H1 (cell line): ENCODE data around the gene DAGLA. TPM values are rescaled to one million over a fixed set of nuclear protein-coding genes. Genes with fewer than 3 reads are reported as not detected.

Source experiments
- CTCF ChIA-PET: fragments of 300-600 bp; sonication (Branson Sonifier 250); formaldehyde crosslinking; loops from one replicate; lab custom pipeline; 2021; ENCODE audit not compliant: partially characterized antibody; lab: Charles Lee
- POLR2A ChIA-PET: fragments of 300-600 bp; sonication (Branson Sonifier 250); formaldehyde crosslinking; loops from one replicate; lab custom pipeline; 2021; ENCODE audit warnings: inconsistent platforms; ENCODE audit not compliant: partially characterized antibody; lab: Charles Lee
- DNase-seq, 2 experiments: peaks; one replicate each; pipeline versions ENCODE4 v3.0.0 to v3.0.0-alpha.2; 2010 to 2022; ENCODE audit warnings: low spot score in 2 of 2, low read depth in 1 of 2, mixed read lengths in 1 of 2
- FAIRE-seq: peaks from 2 replicates; lab custom pipeline; 2011; peaks lifted over from hg19 to GRCh38; lab: Jason Lieb, UNC
- H2AFZ ChIP-seq: 2 replicates; pipeline ENCODE4 v1.8.1; 2012; ENCODE audit warnings: low read length, inconsistent platforms
- H2AK5ac ChIP-seq: 2 replicates; pipeline ENCODE4 v1.6.1; 2013; ENCODE audit warnings: low read depth, low read length
- H2BK120ac ChIP-seq: replicated peaks from 2 replicates; pipeline ENCODE3; 2013; ENCODE audit warnings: low read depth, low read length, inconsistent platforms
- H2BK12ac ChIP-seq: 2 replicates; pipeline ENCODE4 v1.6.1; 2013; ENCODE audit warnings: low read depth, low read length
- H2BK15ac ChIP-seq: 2 replicates; pipeline ENCODE4 v1.6.1; 2013; ENCODE audit warnings: low read length
- H2BK20ac ChIP-seq: 2 replicates; pipeline ENCODE4 v1.6.1; 2013; ENCODE audit warnings: low read length
- H2BK5ac ChIP-seq: 2 replicates; pipeline ENCODE4 v1.6.1; 2013; ENCODE audit warnings: low read depth, low read length
- H3K14ac ChIP-seq: 2 replicates; pipeline ENCODE4 v1.6.1; 2013; ENCODE audit warnings: inconsistent platforms; ENCODE audit not compliant: insufficient read length
- H3K18ac ChIP-seq: 2 replicates; pipeline ENCODE4 v1.6.1; 2013; ENCODE audit warnings: low read length; ENCODE audit errors: extremely low read depth
- H3K23ac ChIP-seq: 2 replicates; pipeline ENCODE4 v1.6.1; 2013; ENCODE audit warnings: inconsistent platforms; ENCODE audit not compliant: insufficient read length
- H3K23me2 ChIP-seq: 2 replicates; pipeline ENCODE4 v1.6.1; 2013; ENCODE audit warnings: low read depth, low read length
- H3K27ac ChIP-seq: 2 replicates; pipeline ENCODE4 v1.6.1; 2011; ENCODE audit warnings: low read depth, low read length, inconsistent platforms
- H3K27me3 ChIP-seq, 4 experiments: replicated peaks in 1 of 4; 1 replicate in 1 of 4; 2 replicates in 3 of 4; pipeline versions ENCODE4 v1.6.1 to v1.8.1; 2011 to 2013; ENCODE audit warnings: low read length in 3 of 4, mild to moderate bottlenecking in 3 of 4, inconsistent platforms in 2 of 4, mixed read lengths in 2 of 4, moderate library complexity in 1 of 4; ENCODE audit not compliant: control insufficient read depth in 3 of 4, insufficient read depth in 3 of 4; ENCODE audit errors: extremely low read depth in 1 of 4
- H3K36me3 ChIP-seq, 4 experiments: 2 replicates each; pipeline versions ENCODE4 v1.6.1 to v1.8.1; 2011 to 2013; ENCODE audit warnings: mild to moderate bottlenecking in 4 of 4, low read length in 3 of 4, moderate library complexity in 2 of 4, control low read depth in 1 of 4, inconsistent platforms in 1 of 4; ENCODE audit not compliant: insufficient read depth in 4 of 4, control insufficient read depth in 2 of 4
- H3K4ac ChIP-seq: replicated peaks from 2 replicates; pipeline ENCODE3; 2013; ENCODE audit warnings: low read length, low read depth, mixed read lengths, inconsistent platforms; ENCODE audit not compliant: insufficient read length
- H3K4me1 ChIP-seq, 4 experiments: replicated peaks in 1 of 4; 1 replicate in 1 of 4; 2 replicates in 3 of 4; pipeline versions ENCODE4 v1.6.1 to v1.8.1; 2011 to 2013; ENCODE audit warnings: low read length in 3 of 4, inconsistent platforms in 2 of 4, mixed read lengths in 1 of 4; ENCODE audit not compliant: insufficient read depth in 4 of 4, control insufficient read depth in 3 of 4
- H3K4me2 ChIP-seq, 2 experiments: 2 replicates each; pipeline versions ENCODE4 v1.6.1 to v1.8.1; 2011 to 2013; ENCODE audit warnings: low read depth in 2 of 2, low read length in 2 of 2, control low read depth in 1 of 2, inconsistent platforms in 1 of 2, mild to moderate bottlenecking in 1 of 2; ENCODE audit not compliant: insufficient read depth in 1 of 2
- H3K4me3 ChIP-seq, 4 experiments: fragments of 200-600, 300-600 bp in 1 of 4; sonication (generic), shearing (Covaris generic), sonication (Bioruptor Twin) in 1 of 4; 2 replicates each; pipeline versions ENCODE4 v1.5.1 to v1.8.1; 2011 to 2016; ENCODE audit warnings: low read length in 4 of 4, low read depth in 3 of 4, control low read depth in 2 of 4, inconsistent platforms in 2 of 4, mild to moderate bottlenecking in 2 of 4, mixed read lengths in 1 of 4, moderate library complexity in 1 of 4; ENCODE audit not compliant: insufficient read depth in 2 of 4; ENCODE audit errors: extremely low read depth in 1 of 4
- H3K56ac ChIP-seq: replicated peaks from 2 replicates; pipeline ENCODE3; 2013; ENCODE audit warnings: low read depth, mild to moderate bottlenecking, mixed read lengths, low read length, inconsistent platforms; ENCODE audit not compliant: insufficient read length
- H3K79me1 ChIP-seq: 2 replicates; pipeline ENCODE4 v1.6.1; 2013; ENCODE audit warnings: low read depth, low read length, control low read depth
- H3K79me2 ChIP-seq, 2 experiments: 2 replicates each; pipeline versions ENCODE4 v1.6.1 to v1.8.1; 2012 to 2013; ENCODE audit warnings: low read length in 2 of 2, mild to moderate bottlenecking in 2 of 2, inconsistent platforms in 1 of 2; ENCODE audit not compliant: insufficient read depth in 2 of 2, control insufficient read depth in 1 of 2
- H3K9ac ChIP-seq, 4 experiments: replicated peaks in 1 of 4; 1 replicate in 1 of 4; 2 replicates in 3 of 4; pipeline versions ENCODE4 v1.6.1 to v1.8.1; 2011 to 2013; ENCODE audit warnings: low read depth in 3 of 4, low read length in 3 of 4, control low read depth in 2 of 4, mild to moderate bottlenecking in 2 of 4, moderate library complexity in 2 of 4, inconsistent platforms in 1 of 4; ENCODE audit errors: extremely low read depth in 1 of 4
- H3K9me3 ChIP-seq, 2 experiments: 2 replicates each; pipeline versions ENCODE4 v1.6.1 to v1.8.1; 2012 to 2013; ENCODE audit warnings: mild to moderate bottlenecking in 2 of 2, moderate library complexity in 2 of 2, control low read depth in 1 of 2, inconsistent platforms in 1 of 2, low read depth in 1 of 2, low read length in 1 of 2, mixed read lengths in 1 of 2; ENCODE audit not compliant: insufficient read depth in 2 of 2
- H4K20me1 ChIP-seq, 2 experiments: replicated peaks in 1 of 2; 2 replicates each; pipeline versions ENCODE3 to v1.8.1; 2011 to 2013; ENCODE audit warnings: inconsistent platforms in 2 of 2, low read length in 2 of 2, mild to moderate bottlenecking in 1 of 2; ENCODE audit not compliant: insufficient read depth in 2 of 2, control insufficient read depth in 1 of 2
- H4K5ac ChIP-seq: 2 replicates; pipeline ENCODE4 v1.6.1; 2013; ENCODE audit warnings: low read length, low read depth, mixed read lengths, inconsistent platforms; ENCODE audit not compliant: insufficient read length
- H4K8ac ChIP-seq: 2 replicates; pipeline ENCODE4 v1.8.0; 2013; ENCODE audit warnings: mild to moderate bottlenecking, moderate library complexity, low read length, inconsistent platforms; ENCODE audit not compliant: insufficient read depth; ENCODE audit errors: extremely low read depth
- H4K91ac ChIP-seq: replicated peaks from 2 replicates; pipeline ENCODE3; 2013; ENCODE audit warnings: low read length, mixed read lengths, inconsistent platforms; ENCODE audit not compliant: insufficient read length
- BACH1 ChIP-seq: IDR thresholded peaks from 2 replicates; pipeline ENCODE4 v1.6.1; 2012; ENCODE audit warnings: low read length, improper control_type of control experiment
- CTBP2 ChIP-seq: IDR thresholded peaks from 2 replicates; pipeline ENCODE4 v1.7.0; 2011; ENCODE audit warnings: borderline replicate concordance, mild to moderate bottlenecking, moderate library complexity, mixed read lengths, low read length; ENCODE audit not compliant: insufficient read depth, insufficient read length
- RAD21 ChIP-seq, 2 experiments: IDR thresholded peaks in 1 of 2; conservative IDR thresholded peaks in 1 of 2; 2 replicates each; pipeline ENCODE4 v1.6.1; 2011; ENCODE audit warnings: low read depth in 2 of 2, low read length in 2 of 2, improper control_type of control experiment in 1 of 2, inconsistent platforms in 1 of 2, mild to moderate bottlenecking in 1 of 2, moderate library complexity in 1 of 2
- WGBS, 2 experiments: shearing (Covaris generic) in 1 of 2; methylation state at CpG; one replicate each; pipeline versions ENCODE4 v1.1.6 to v1.1.7; 2013 to 2015; ENCODE audit warnings: low lambda C conversion rate in 2 of 2, mixed read lengths in 2 of 2, inconsistent platforms in 1 of 2, low coverage in 1 of 2, missing lambda C conversion rate in 1 of 2; ENCODE audit not compliant: insufficient replicate concordance in 2 of 2, insufficient coverage in 1 of 2, insufficient read length in 1 of 2; ENCODE audit errors: extremely low coverage in 1 of 2, missing lambda C conversion rate in 1 of 2; 5-methylcytosine and 5-hydroxymethylcytosine counted together
- polyA plus RNA-seq, 7 experiments: library from polyadenylated mRNA; depleted of rRNA in 3 of 7; stranded (reverse) in 5 of 7; unstranded in 2 of 7; fragments of >200 nt in 5 of 7; fragments of 200-250 nt in 2 of 7; gene quantifications; 1 replicate in 5 of 7; 2 replicates in 1 of 7; 4 replicates in 1 of 7; pipeline versions ENCODE4 v1.2.1 to v1.2.3, GENCODE V29; 2011 to 2013; ENCODE audit warnings: missing spikeins in 2 of 7, mixed read lengths in 2 of 7
- total RNA-seq: library from RNA; stranded (reverse); fragmentation: NEBNext Ultra II Directional; extraction: Animal tissue kit (Norgen Biotek cat#: 25700); gene quantifications from 2 replicates; pipeline ENCODE4 v1.2.1, GENCODE V29; 2021

DAGLA gene
- total and polyA plus RNA-seq, 2 of the 8 experiments (the other 6 are each of a cell fraction or from before 2014, with no cell fraction given) = 3.6 to 6.6 TPM

GRCh38 chr11:61795459-61795858 lies 115.3 kb downstream of the DAGLA start:
- CTCF ChIA-PET = interaction anchor here (0.9 to 10.1 kb wide), 10 partner anchors 7 to 75 kb away, joined by 3 to 118 read pairs (median 15); partner anchors contain the start of genes FADS1 and FADS2
- TF ChIP-seq RAD21 (IDR thresholded peaks at IDR 0.05 in 1 of 2, conservative IDR thresholded peaks at IDR 0.05 in 1 of 2; ENCODE audit: low read depth in 2 of 2, low read length in 2 of 2) (no peak), CTBP2 (no peak), BACH1 (no peak)
- TF ChIP-seq, all 59 proteins: peak for 0
- peaks cover 2% of the 10 kb centered on the region; the same call in 1 of the 2 replicates for H3K23me2 ChIP-seq
- 91% methylated on average over 12 of the region's 12 CpGs; no CpG with 5 or more reads in 1 of the 2 experiments for WGBS, 2 experiments
- no peak overlapping the region for H2BK15ac ChIP-seq
- no peak overlapping the region; the same call in 1 of the 2 replicates for H4K8ac ChIP-seq
- no peak overlapping the region for H2BK12ac ChIP-seq
- H3K79me2 ChIP-seq = peaks cover 8 to 58% of the 10 kb centered on the region in 2 experiments
- H4K20me1 ChIP-seq = peaks cover 2 to 8% of the 10 kb centered on the region in 2 experiments
- H2AK5ac ChIP-seq = no peak overlapping the region
- H3K18ac ChIP-seq = no peak overlapping the region
- no peak overlapping the region for H3K4me3 ChIP-seq
- no peak overlapping the region for H4K91ac ChIP-seq
- H3K9ac ChIP-seq = no peak overlapping the region
- H3K79me1 ChIP-seq = no peaks in the 10 kb centered on the region; the same call in 1 of the 2 replicates
- 0 out of 7 replicates have a peak, but pooled peaks cover 0 to 2% (median 0%) of the 10 kb centered on the region in 4 experiments for H3K4me1 ChIP-seq
- H3K23ac ChIP-seq = no peak overlapping the region
- no peaks in the 10 kb centered on the region for H3K9me3 ChIP-seq
- H2BK120ac ChIP-seq = no peak overlapping the region
- FAIRE-seq (no peak), DNase-seq (no peak)
- POLR2A ChIA-PET = interaction anchor here (0.8 to 20.9 kb wide), 11 partner anchors 8 to 170 kb away, joined by 3 to 354 read pairs (median 4); partner anchors contain the start of gene FADS1
- no peak overlapping the region for H4K5ac ChIP-seq
- H2BK20ac ChIP-seq = no peak overlapping the region
- no peak overlapping the region for H3K27ac ChIP-seq
- H3K4me2 ChIP-seq = no peak overlapping the region
- no peak overlapping the region for H2AFZ ChIP-seq
- H3K56ac ChIP-seq = no peak overlapping the region
- no peak overlapping the region for H3K14ac ChIP-seq
- no peak overlapping the region for H3K4ac ChIP-seq
- no peak overlapping the region for H2BK5ac ChIP-seq
- no peaks in the 10 kb centered on the region for H3K27me3 ChIP-seq
- peaks cover under 1 to 29% (median 19%) of the 10 kb centered on the region in 4 experiments; a peak in 7 of 8 replicates for H3K36me3 ChIP-seq
